ENCODE results near the gene SLC35E1. TPM values are rescaled to one million over a fixed set of nuclear protein-coding genes. Genes with fewer than 3 reads are reported as not detected.

The SLC35E1 gene
- total RNA-seq, 1 experiment from 2014 or later: 49.1 TPM

DNA sequence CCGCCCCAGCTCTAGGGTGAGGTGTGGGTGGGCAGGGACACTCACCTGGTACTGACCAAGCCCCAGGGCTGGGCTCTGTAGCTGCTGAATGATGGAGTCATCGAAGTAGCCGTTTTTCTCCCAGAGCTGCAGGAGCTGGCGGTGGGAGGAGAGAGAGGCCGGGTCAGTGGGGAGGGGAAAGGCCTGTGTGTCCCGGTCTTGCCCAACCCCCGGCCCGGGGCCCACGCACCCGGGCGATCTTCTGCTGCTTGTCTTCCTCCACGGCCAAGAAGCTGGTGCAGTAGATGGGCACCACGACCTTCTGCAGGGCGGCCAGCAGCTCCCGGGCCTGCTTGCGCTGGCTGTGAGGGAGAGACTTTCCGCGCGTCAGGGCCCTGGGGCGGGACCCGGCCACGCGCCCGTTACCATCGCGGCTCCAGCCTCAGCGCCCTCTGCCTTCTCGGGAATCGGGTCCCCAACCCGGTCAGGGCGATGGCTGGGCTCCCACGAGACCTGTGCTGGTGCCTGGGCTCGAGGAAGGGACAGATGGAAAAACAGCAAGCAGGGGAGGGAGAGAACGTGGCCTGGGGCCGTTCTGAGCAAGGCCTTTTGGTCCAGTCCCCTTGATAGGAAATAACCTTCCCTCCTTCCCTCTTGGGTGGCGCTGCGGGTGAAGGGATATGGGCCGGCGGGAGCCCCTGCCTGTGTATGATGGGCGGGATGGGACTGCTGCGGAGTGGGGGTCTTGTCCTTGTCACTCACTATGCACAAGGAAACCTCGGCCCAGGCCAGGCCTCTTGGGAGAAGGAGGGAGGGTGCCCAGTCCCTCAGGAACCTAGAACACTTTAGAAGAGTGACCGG lies 41.5 kb downstream of the SLC35E1 start:
- Histone ChIP-seq H3K79me2 (ENCODE audit: insufficient read depth, low read length) (peaks cover 58% of the 10 kb centered on the region), H3K9ac (ENCODE audit: low read length) (no peak overlapping the region), H3K4me2 (ENCODE audit: low read length) (no peak overlapping the region), H3K36me3 (ENCODE audit: control insufficient read depth in 1 of 2, insufficient read depth in 2 of 2, low read length in 2 of 2) (peaks cover 51 to 84% of the 10 kb centered on the region in 2 experiments; a peak in 3 of 4 replicates), H2AFZ (ENCODE audit: low read depth, low read length, poor library complexity, severe bottlenecking) (no peak overlapping the region), H3K27me3 (ENCODE audit: insufficient read depth, low read length) (no peaks in the 10 kb centered on the region), H3K27ac (ENCODE audit: low read depth, low read length) (no peak overlapping the region), H3K9me2 (ENCODE audit: insufficient read depth) (no peaks in the 10 kb centered on the region), H3K4me1 (ENCODE audit: control insufficient read depth in 1 of 2, insufficient read depth in 2 of 2, low read length in 2 of 2) (no peaks in the 10 kb centered on the region), H3K4me3 (replicated peaks in 1 of 2; ENCODE audit: low read depth in 1 of 2, low read length in 2 of 2) (no peak overlapping the region), H3K9me3 (ENCODE audit: control insufficient read depth in 1 of 2, insufficient read depth in 1 of 2, low read depth in 1 of 2, low read length in 2 of 2) (no peaks in the 10 kb centered on the region), H4K20me1 (ENCODE audit: insufficient read depth) (no peaks in the 10 kb centered on the region)
- ChIA-PET CTCF (no interaction called here), RAD21 (ENCODE audit: low non-redundant PET in 1 of 2, low total read pairs in 2 of 2, uncharacterized antibody in 2 of 2, unreplicated experiment in 2 of 2) (no interaction called here), POLR2A (no interaction called here)
- DNase-seq (ENCODE audit: low read depth, low spot score) (no peak), ATAC-seq (no peak)
- intact Hi-C loops (cut with micrococcal nuclease): no loop called here
- no peak for TF ChIP-seq POLR2AphosphoS5 (IDR thresholded peaks at IDR 0.05; ENCODE audit: low read depth, low read length)
- no peak for TF ChIP-seq FOSL1 (IDR thresholded peaks at IDR 0.05; ENCODE audit: low read depth)
- TF ChIP-seq, protein P1, sequence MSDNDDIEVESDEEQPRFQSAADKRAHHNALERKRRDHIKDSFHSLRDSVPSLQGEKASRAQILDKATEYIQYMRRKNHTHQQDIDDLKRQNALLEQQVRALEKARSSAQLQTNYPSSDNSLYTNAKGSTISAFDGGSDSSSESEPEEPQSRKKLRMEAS (IDR thresholded peaks at IDR 0.05): no peak
- TF ChIP-seq, protein P2, sequence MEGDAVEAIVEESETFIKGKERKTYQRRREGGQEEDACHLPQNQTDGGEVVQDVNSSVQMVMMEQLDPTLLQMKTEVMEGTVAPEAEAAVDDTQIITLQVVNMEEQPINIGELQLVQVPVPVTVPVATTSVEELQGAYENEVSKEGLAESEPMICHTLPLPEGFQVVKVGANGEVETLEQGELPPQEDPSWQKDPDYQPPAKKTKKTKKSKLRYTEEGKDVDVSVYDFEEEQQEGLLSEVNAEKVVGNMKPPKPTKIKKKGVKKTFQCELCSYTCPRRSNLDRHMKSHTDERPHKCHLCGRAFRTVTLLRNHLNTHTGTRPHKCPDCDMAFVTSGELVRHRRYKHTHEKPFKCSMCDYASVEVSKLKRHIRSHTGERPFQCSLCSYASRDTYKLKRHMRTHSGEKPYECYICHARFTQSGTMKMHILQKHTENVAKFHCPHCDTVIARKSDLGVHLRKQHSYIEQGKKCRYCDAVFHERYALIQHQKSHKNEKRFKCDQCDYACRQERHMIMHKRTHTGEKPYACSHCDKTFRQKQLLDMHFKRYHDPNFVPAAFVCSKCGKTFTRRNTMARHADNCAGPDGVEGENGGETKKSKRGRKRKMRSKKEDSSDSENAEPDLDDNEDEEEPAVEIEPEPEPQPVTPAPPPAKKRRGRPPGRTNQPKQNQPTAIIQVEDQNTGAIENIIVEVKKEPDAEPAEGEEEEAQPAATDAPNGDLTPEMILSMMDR (IDR thresholded peaks at IDR 0.05 in 2 of 3, conservative IDR thresholded peaks at IDR 0.05 in 1 of 3; ENCODE audit: borderline replicate concordance in 1 of 3, insufficient read depth in 1 of 3, low read depth in 2 of 3, low read length in 2 of 3): no peak
- no peak for TF ChIP-seq TCF7L2 (IDR thresholded peaks at IDR 0.05; ENCODE audit: borderline replicate concordance, extremely low read depth, insufficient read depth, insufficient read length)
- no TSS peak for BruUV-seq (replicated peaks)
